ENCODE measurements around the gene TANGO2. TPM values are rescaled to one million over a fixed set of nuclear protein-coding genes. Genes with fewer than 3 reads are reported as not detected.

Gene TANGO2
- total and polyA plus RNA-seq, 2 of the 8 experiments (the other 6 are each of a cell fraction or from before 2014, with no cell fraction given) = 10.1 to 18.4 TPM

DNA sequence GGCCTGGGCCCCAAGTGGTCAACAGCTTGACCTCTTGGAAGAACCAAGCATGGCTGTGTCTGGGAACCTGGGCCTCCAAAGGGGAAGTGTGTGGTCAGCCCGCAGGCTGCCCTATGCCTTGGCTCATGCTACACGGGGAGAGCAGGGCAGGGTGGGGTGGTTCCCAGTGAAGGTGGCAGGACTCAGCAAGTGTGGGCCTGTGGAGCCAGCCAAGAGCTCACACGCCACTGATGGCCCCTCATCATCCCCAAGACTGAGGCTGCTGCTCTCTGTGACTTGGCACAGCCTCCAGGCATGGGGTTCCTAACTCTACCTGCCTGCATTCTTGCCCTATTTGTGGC, 43.2 kb downstream of the TANGO2 start:
- no peak overlapping the region for H4K91ac ChIP-seq (replicated peaks; ENCODE audit: insufficient read length, low read length)
- H3K9me3 ChIP-seq (ENCODE audit: insufficient read depth in 2 of 2, low read depth in 1 of 2, low read length in 1 of 2) = no peaks in the 10 kb centered on the region
- H4K5ac ChIP-seq (ENCODE audit: insufficient read length, low read depth, low read length) = no peak overlapping the region
- H3K14ac ChIP-seq (ENCODE audit: insufficient read length) = no peak overlapping the region
- no peak overlapping the region for H3K4me3 ChIP-seq (ENCODE audit: extremely low read depth in 1 of 4, insufficient read depth in 2 of 4, low read depth in 3 of 4, low read length in 4 of 4)
- no peaks in the 10 kb centered on the region for H3K79me1 ChIP-seq (ENCODE audit: low read depth, low read length)
- H3K4ac ChIP-seq (replicated peaks; ENCODE audit: insufficient read length, low read depth, low read length) = no peak overlapping the region
- peaks cover 0 to 6% of the 10 kb centered on the region in 2 experiments for H4K20me1 ChIP-seq (replicated peaks in 1 of 2; ENCODE audit: control insufficient read depth in 1 of 2, insufficient read depth in 2 of 2, low read length in 2 of 2)
- no peak overlapping the region for H2AFZ ChIP-seq (ENCODE audit: low read length)
- H2BK12ac ChIP-seq (ENCODE audit: low read depth, low read length) = no peak overlapping the region
- 78% methylated on average over 3 of the region's 3 CpGs; no CpG with 5 or more reads in 1 of the 2 experiments for WGBS, 2 experiments (ENCODE audit: extremely low coverage in 1 of 2, insufficient coverage in 1 of 2, insufficient read length in 1 of 2, insufficient replicate concordance in 2 of 2, low coverage in 1 of 2, low lambda C conversion rate in 2 of 2, missing lambda C conversion rate in 1 of 2)
- no peak overlapping the region for H4K8ac ChIP-seq (ENCODE audit: extremely low read depth, insufficient read depth, low read length)
- no peak for TF ChIP-seq CBX5 (IDR thresholded peaks at IDR 0.05; ENCODE audit: low read depth, low read length)
- no peak for TF ChIP-seq NRF1 (IDR thresholded peaks at IDR 0.05; ENCODE audit: low read depth, low read length)
- no peak for TF ChIP-seq ZNF274 (IDR thresholded peaks at IDR 0.05; ENCODE audit: borderline replicate concordance, extremely low read depth, low read length)
- no peak for TF ChIP-seq EGR1 (IDR thresholded peaks at IDR 0.05; ENCODE audit: borderline replicate concordance, low read depth, low read length)
- no peak for TF ChIP-seq SP4 (IDR thresholded peaks at IDR 0.05; ENCODE audit: low read length)
- no peak for TF ChIP-seq EP300 (IDR thresholded peaks at IDR 0.05; ENCODE audit: borderline replicate concordance in 1 of 2, low read depth in 2 of 2, low read length in 2 of 2)
- TF ChIP-seq MAFK (IDR thresholded peaks at IDR 0.05; ENCODE audit: low read depth, low read length) = no peak
- no peak for TF ChIP-seq POLR2A (IDR thresholded peaks at IDR 0.05; ENCODE audit: control extremely low read depth in 1 of 2, low read depth in 2 of 2, low read length in 2 of 2)
- no peak for TF ChIP-seq HDAC6 (IDR thresholded peaks at IDR 0.05; ENCODE audit: low read depth, low read length)
- no peak for TF ChIP-seq BCL11A (IDR thresholded peaks at IDR 0.05; ENCODE audit: low read depth in 2 of 2, low read length in 2 of 2)
- TF ChIP-seq, protein P1, sequence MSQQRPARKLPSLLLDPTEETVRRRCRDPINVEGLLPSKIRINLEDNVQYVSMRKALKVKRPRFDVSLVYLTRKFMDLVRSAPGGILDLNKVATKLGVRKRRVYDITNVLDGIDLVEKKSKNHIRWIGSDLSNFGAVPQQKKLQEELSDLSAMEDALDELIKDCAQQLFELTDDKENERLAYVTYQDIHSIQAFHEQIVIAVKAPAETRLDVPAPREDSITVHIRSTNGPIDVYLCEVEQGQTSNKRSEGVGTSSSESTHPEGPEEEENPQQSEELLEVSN (IDR thresholded peaks at IDR 0.05) = no peak
- no peak for TF ChIP-seq TCF12 (IDR thresholded peaks at IDR 0.05; ENCODE audit: low read depth, low read length)
- DNase-seq (ENCODE audit: low read depth in 1 of 2, low spot score in 2 of 2) (no peak), FAIRE-seq (no peak)
- H2BK15ac ChIP-seq (ENCODE audit: low read length) = no peak overlapping the region
- H3K79me2 ChIP-seq (ENCODE audit: control insufficient read depth in 1 of 2, insufficient read depth in 2 of 2, low read length in 2 of 2) = no peaks in the 10 kb centered on the region
- H3K9ac ChIP-seq (replicated peaks in 1 of 4; ENCODE audit: extremely low read depth in 1 of 4, low read depth in 3 of 4, low read length in 3 of 4) = no peak overlapping the region
- H3K4me1 ChIP-seq (replicated peaks in 1 of 4; ENCODE audit: control insufficient read depth in 3 of 4, insufficient read depth in 4 of 4, low read length in 3 of 4) = no peaks in the 10 kb centered on the region
- no peak overlapping the region for H3K18ac ChIP-seq (ENCODE audit: extremely low read depth, low read length)
- no peak overlapping the region for H2BK20ac ChIP-seq (ENCODE audit: low read length)
- CTCF ChIA-PET (ENCODE audit: partially characterized antibody) = no interaction called here
- H3K4me2 ChIP-seq (ENCODE audit: insufficient read depth in 1 of 2, low read depth in 2 of 2, low read length in 2 of 2) = no peak overlapping the region
- no peak overlapping the region for H3K56ac ChIP-seq (replicated peaks; ENCODE audit: insufficient read length, low read depth, low read length)
- no peaks in the 10 kb centered on the region for H3K23me2 ChIP-seq (ENCODE audit: low read depth, low read length)
- no peaks in the 10 kb centered on the region for H3K36me3 ChIP-seq (ENCODE audit: control insufficient read depth in 2 of 4, insufficient read depth in 4 of 4, low read length in 3 of 4)
- POLR2A ChIA-PET (ENCODE audit: partially characterized antibody) = interaction anchor here (1.4 kb wide), 1 partner anchor 15 kb away, joined by 3 read pairs; the partner anchor contains the start of gene DGCR8
- no peaks in the 10 kb centered on the region; a peak in 2 of 7 replicates for H3K27me3 ChIP-seq (replicated peaks in 1 of 4; ENCODE audit: control insufficient read depth in 3 of 4, extremely low read depth in 1 of 4, insufficient read depth in 3 of 4, low read length in 3 of 4)
- H2BK5ac ChIP-seq (ENCODE audit: low read depth, low read length) = no peak overlapping the region
- H3K27ac ChIP-seq (ENCODE audit: low read depth, low read length) = no peak overlapping the region
- H2AK5ac ChIP-seq (ENCODE audit: low read depth, low read length) = no peak overlapping the region
- no peak overlapping the region for H2BK120ac ChIP-seq (replicated peaks; ENCODE audit: low read depth, low read length)
- H3K23ac ChIP-seq (ENCODE audit: insufficient read length) = no peak overlapping the region

Data from H1 (cell line).